Midbrain (tissue), 1 donor: ENCODE data around the gene FCGR2B.
A peak's percentile ranks its signal among the peaks of the same experiment; 100 is the strongest.
"Not testable (repeated sequence)": the region's sequence is repeated elsewhere in the genome, so short reads cannot be mapped to it uniquely, and the experiment has no call there.

Experiments
- DNase-seq: peaks from one replicate; lab custom pipeline; 2025; lab: John Stamatoyannopoulos, UW

The FCGR2B gene

DNA sequence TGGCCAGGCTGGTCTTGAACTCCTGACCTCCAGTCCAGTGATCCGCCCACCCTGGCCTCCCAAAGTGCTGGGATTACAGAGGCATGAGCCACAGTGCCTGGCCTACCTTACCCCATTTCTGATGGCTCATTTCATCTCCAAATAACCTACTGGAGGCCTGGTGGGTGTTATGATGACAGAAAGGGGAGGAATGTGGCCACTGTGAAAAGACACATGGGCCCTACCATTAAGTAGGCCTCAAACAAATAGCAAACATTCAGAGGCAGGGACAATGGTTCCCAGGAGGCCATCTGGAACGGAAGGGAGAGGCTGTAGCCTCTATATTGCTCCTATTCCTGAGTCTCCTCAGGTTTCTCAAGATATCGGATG is 43.2 kb downstream of the FCGR2B start:
- DNase-seq, result no peak

DNA sequence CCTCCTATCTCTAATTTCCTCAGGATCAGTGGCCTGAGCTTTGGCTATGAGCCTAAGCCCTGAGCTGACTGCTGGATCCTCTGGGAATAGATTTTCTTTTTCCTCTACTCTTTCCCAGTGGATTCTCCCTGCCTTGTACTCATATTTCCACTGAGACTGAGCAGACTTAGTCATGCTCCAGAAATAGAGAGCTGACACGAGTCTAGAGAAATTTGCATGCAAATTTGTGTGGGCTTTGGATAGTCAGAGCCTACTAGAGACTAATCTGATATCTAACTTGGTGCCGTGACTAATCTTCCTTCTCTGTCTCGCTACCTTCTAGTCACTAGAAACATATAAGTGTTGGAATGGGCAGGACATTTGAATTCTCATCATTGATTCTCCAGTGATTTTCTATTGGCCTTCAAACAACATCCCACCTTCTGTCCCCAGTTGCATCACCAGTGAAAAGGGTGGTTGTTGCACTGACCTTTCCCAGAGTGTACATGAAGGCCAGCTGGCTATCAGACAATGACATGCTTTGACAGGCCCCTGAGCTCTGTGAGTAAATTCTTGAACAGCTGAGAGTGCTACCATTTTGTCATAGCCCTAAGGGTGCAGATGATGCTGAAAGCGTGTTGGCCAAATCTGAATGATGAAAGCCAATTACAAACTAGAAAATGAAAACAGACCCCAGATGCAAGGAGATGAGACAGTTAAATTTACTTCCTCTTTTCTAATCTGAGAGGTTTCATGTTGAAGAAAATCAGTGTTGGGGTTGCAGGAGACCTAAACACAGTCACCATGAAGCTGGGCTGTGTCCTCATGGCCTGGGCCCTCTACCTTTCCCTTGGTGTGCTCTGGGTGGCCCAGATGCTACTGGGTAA is 43.8 kb downstream of the FCGR2B start, which contains the start of gene FCRLA:
TSS of gene FCRLA (plus strand) at position 748 of the 866 bp plus-strand sequence. CDS start at position 784, 36 bp downstream.
- no peak for DNase-seq

DNA sequence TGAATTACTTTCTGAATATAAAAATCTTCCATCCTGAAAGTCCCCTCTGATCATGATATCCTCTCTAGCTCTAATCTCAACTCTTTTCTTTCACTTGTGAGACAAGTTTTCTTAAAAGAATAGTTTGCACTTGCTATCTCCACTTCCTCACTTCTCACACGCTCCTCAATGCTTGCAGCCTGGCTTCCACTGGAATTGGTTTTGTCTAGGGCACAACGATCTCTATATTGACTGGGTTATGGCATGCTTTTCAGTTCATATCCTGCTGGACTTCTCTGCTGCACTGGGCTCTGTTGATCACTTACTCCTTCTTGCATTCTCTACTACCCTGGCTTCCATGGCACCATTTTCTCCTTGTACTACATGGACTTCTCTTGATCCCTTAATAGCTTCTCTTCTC is 44.6 kb downstream of the FCGR2B start:
- DNase-seq, result no peak

- no peak for DNase-seq
Measured at GRCh38 chr1:161709373-161709772, 46.4 kb downstream of the FCGR2B start.

GRCh38 chr1:161710560-161710959 is 47.6 kb downstream of the FCGR2B start:
- DNase-seq, result no peak

- DNase-seq, result peak; percentile 1
Measured at GRCh38 chr1:161718559-161719324, 55.8 kb downstream of the FCGR2B start.

DNA sequence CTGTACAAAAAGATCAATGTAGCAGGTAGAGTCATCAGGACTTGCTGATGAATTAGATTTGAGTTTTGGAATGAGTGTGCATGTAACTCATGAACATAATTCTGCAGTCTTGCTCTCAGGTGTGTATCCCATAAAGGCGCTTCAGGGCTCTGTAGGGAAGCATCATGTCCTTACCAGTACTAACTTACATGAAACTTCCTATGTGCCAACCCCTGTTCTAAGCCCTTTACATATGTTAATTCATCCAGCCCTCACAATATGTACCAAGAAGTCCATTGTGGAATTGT is 56.3 kb downstream of the FCGR2B start:
- no peak for DNase-seq

DNA sequence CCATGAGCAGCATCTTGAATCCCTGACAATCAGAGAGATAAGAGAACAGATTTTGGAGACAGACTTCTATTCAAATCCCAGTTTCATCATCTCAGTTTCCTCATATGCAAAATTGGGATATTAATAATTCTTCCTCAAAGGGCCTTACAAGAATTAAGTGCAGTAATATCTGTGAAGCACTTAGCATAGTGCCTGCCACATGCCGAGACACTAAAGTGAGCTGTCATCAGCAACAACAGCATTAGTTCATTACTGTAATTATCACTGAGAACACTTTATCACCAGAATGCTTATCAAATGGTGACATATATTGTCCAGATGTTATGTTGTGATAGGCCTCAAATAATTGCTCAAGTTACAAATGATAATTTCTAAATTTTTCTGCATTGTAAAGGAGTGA is 57.5 kb downstream of the FCGR2B start:
- DNase-seq, result no peak

- no peak for DNase-seq
Measured at GRCh38 chr1:161720956-161721737, 58.2 kb downstream of the FCGR2B start, which contains the start of gene FCRLB. FCRLB (plus strand) TSS chr1:161721544; CDS start chr1:161722673, 1,129 bp downstream.

- no peak for DNase-seq
Measured at GRCh38 chr1:161721738-161722343, 58.9 kb downstream of the FCGR2B start.

- no peak for DNase-seq
Measured at GRCh38 chr1:161722406-161722805, 59.5 kb downstream of the FCGR2B start.

GRCh38 chr1:161723459-161724141 is 60.7 kb downstream of the FCGR2B start:
- DNase-seq, result no peak

- DNase-seq, result not testable (repeated sequence)
Measured at GRCh38 chr1:161725258-161725907, 62.4 kb downstream of the FCGR2B start.

DNA sequence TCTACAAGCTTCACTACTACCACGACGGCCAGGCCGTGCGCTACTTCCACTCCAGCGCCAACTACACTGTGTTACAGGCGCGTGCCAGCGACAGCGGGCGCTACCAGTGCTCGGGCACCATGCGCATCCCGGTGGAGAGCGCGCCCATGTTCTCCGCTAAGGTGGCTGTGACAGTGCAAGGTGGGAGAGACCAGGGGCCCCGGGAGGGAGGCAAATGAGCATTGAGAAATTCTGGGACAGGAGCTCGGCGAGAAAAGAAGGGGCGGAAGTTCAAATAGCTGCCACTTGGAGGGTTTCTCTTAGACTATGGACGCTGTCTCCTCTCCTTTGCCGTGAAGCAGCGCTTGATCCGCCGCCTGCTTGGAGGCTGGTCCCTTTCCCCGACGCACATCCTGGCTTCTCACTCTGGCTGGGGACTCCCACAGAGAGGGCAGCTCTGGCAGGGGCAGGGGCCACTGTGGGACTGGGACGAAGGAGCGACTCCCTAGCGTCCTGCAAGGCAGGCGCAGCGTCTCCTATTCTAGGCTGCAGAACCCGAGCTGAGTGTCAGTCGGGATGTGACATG is 63.0 kb downstream of the FCGR2B start:
- peak; percentile 5 for DNase-seq

- DNase-seq, result peak; percentile 55
Measured at GRCh38 chr1:161726473-161727255, 63.7 kb downstream of the FCGR2B start.

DNA sequence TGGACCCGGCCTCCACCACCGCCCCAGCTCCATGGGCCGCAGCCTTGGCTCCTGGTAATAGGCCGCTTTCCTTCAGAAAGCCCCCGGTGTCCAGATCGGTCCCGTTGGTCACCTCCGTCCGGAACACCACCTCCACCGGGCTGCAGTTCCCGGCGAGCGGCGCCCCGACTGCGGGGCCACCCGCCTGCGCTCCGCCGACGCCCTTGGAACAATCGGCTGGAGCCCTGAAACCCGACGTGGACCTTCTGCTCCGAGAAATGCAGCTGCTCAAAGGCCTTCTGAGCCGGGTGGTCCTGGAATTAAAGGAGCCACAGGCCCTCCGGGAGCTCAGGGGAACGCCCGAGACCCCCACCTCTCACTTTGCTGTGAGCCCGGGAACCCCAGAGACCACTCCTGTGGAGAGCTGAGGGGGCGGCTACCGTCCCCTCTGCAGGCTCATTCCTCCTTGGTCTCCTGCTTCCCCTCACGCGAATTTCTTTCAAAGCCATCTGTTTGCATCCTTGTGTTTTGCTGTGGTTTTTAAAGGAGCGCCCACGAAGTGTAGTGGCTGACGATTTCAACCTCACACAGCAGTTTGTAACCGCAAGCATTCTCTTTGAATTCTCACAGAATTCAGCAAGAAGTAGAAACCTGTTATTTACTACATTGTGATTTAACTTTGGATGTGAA is 64.4 kb downstream of the FCGR2B start:
- DNase-seq, result no peak
